IPS-18a (cell line): ENCODE data around the gene GMDS.

Experiments
- H3K27ac ChIP-seq: one replicate; pipeline ENCODE4 v1.5.1; 2013; ENCODE audit warnings: low read length
- H3K27me3 ChIP-seq: one replicate; pipeline ENCODE4 v1.6.1; 2013; ENCODE audit warnings: mild to moderate bottlenecking, low read length; ENCODE audit not compliant: control insufficient read depth, insufficient read depth
- H3K36me3 ChIP-seq: one replicate; pipeline ENCODE4 v1.6.1; 2013; ENCODE audit warnings: low read depth, low read length; ENCODE audit not compliant: control insufficient read depth
- H3K4me1 ChIP-seq: one replicate; pipeline ENCODE4 v1.6.1; 2013; ENCODE audit warnings: low read depth, low read length; ENCODE audit not compliant: control insufficient read depth
- H3K4me3 ChIP-seq: one replicate; pipeline ENCODE4 v1.5.1; 2013; ENCODE audit warnings: low read length
- H3K9ac ChIP-seq: one replicate; pipeline ENCODE4 v1.6.1; 2013; ENCODE audit warnings: mild to moderate bottlenecking, low read length, moderate library complexity
- H3K9me3 ChIP-seq: one replicate; pipeline ENCODE4 v1.6.1; 2013; ENCODE audit warnings: low read depth, low read length; ENCODE audit not compliant: control insufficient read depth

GMDS gene

GRCh38 chr6:2221726-2222274 is 23.6 kb downstream of the GMDS start:
- Histone ChIP-seq H3K9ac (no peak overlapping the region), H3K4me3 (no peak overlapping the region), H3K9me3 (no peaks in the 10 kb centered on the region), H3K27me3 (no peaks in the 10 kb centered on the region), H3K4me1 (no peaks in the 10 kb centered on the region), H3K36me3 (no peaks in the 10 kb centered on the region), H3K27ac (no peak overlapping the region)

- Histone ChIP-seq H3K9me3 (no peaks in the 10 kb centered on the region), H3K27me3 (no peaks in the 10 kb centered on the region), H3K36me3 (no peaks in the 10 kb centered on the region), H3K27ac (no peak overlapping the region), H3K9ac (no peak overlapping the region), H3K4me1 (no peaks in the 10 kb centered on the region), H3K4me3 (no peak overlapping the region)
These were observed 25.3 kb downstream of the GMDS start for GRCh38 chr6:2220154-2220553.

GRCh38 chr6:2218866-2219265 is 26.5 kb downstream of the GMDS start:
- Histone ChIP-seq H3K27ac (no peak overlapping the region), H3K9me3 (no peaks in the 10 kb centered on the region), H3K4me1 (no peaks in the 10 kb centered on the region), H3K4me3 (no peak overlapping the region), H3K9ac (no peak overlapping the region), H3K27me3 (no peaks in the 10 kb centered on the region), H3K36me3 (no peaks in the 10 kb centered on the region)

GRCh38 chr6:2216794-2217383 is 28.5 kb downstream of the GMDS start:
- H3K27me3 ChIP-seq: no peaks in the 10 kb centered on the region
- no peak overlapping the region for H3K9ac ChIP-seq
- H3K36me3 ChIP-seq: no peaks in the 10 kb centered on the region
- H3K4me1 ChIP-seq: peaks cover 4% of the 10 kb centered on the region
- H3K27ac ChIP-seq: no peak overlapping the region
- H3K9me3 ChIP-seq: no peaks in the 10 kb centered on the region
- H3K4me3 ChIP-seq: no peak overlapping the region

- Histone ChIP-seq H3K4me1 (peaks cover 4% of the 10 kb centered on the region), H3K9ac (no peak overlapping the region), H3K9me3 (no peaks in the 10 kb centered on the region), H3K27ac (no peak overlapping the region), H3K27me3 (no peaks in the 10 kb centered on the region), H3K36me3 (no peaks in the 10 kb centered on the region), H3K4me3 (no peak overlapping the region)
These were observed 30.1 kb downstream of the GMDS start for GRCh38 chr6:2215342-2215741.

GRCh38 chr6:2213086-2213485 is 32.3 kb downstream of the GMDS start:
- Histone ChIP-seq H3K36me3 (no peaks in the 10 kb centered on the region), H3K4me3 (no peak overlapping the region), H3K9ac (no peak overlapping the region), H3K4me1 (peaks cover 4% of the 10 kb centered on the region), H3K9me3 (no peaks in the 10 kb centered on the region), H3K27me3 (no peaks in the 10 kb centered on the region), H3K27ac (no peak overlapping the region)

GRCh38 chr6:2209226-2209809 is 36.1 kb downstream of the GMDS start:
- no peak overlapping the region for H3K9ac ChIP-seq
- no peaks in the 10 kb centered on the region for H3K36me3 ChIP-seq
- H3K4me1 ChIP-seq: peaks cover 4% of the 10 kb centered on the region
- H3K27ac ChIP-seq: no peak overlapping the region
- no peaks in the 10 kb centered on the region for H3K9me3 ChIP-seq
- no peaks in the 10 kb centered on the region for H3K27me3 ChIP-seq
- H3K4me3 ChIP-seq: no peak overlapping the region

GRCh38 chr6:2208468-2208867 is 36.9 kb downstream of the GMDS start:
- no peak overlapping the region for H3K27ac ChIP-seq
- H3K9me3 ChIP-seq: no peaks in the 10 kb centered on the region
- no peak overlapping the region for H3K9ac ChIP-seq
- peaks cover 3% of the 10 kb centered on the region for H3K4me1 ChIP-seq
- no peaks in the 10 kb centered on the region for H3K27me3 ChIP-seq
- no peak overlapping the region for H3K4me3 ChIP-seq
- H3K36me3 ChIP-seq: no peaks in the 10 kb centered on the region

GRCh38 chr6:2205396-2205795 is 40.0 kb downstream of the GMDS start:
- Histone ChIP-seq H3K4me3 (no peak overlapping the region), H3K4me1 (no peaks in the 10 kb centered on the region), H3K36me3 (no peaks in the 10 kb centered on the region), H3K9me3 (no peaks in the 10 kb centered on the region), H3K27me3 (no peaks in the 10 kb centered on the region), H3K9ac (no peak overlapping the region), H3K27ac (no peak overlapping the region)

- Histone ChIP-seq H3K4me1 (no peaks in the 10 kb centered on the region), H3K9ac (no peak overlapping the region), H3K36me3 (no peaks in the 10 kb centered on the region), H3K9me3 (no peaks in the 10 kb centered on the region), H3K4me3 (no peak overlapping the region), H3K27ac (no peak overlapping the region), H3K27me3 (no peaks in the 10 kb centered on the region)
These were observed 41.1 kb downstream of the GMDS start for GRCh38 chr6:2204272-2204671.

GRCh38 chr6:2203264-2203663 is 42.1 kb downstream of the GMDS start:
- Histone ChIP-seq H3K27ac (no peak overlapping the region), H3K36me3 (no peaks in the 10 kb centered on the region), H3K27me3 (no peaks in the 10 kb centered on the region), H3K9me3 (no peaks in the 10 kb centered on the region), H3K4me3 (no peak overlapping the region), H3K4me1 (no peaks in the 10 kb centered on the region), H3K9ac (no peak overlapping the region)

- H3K9ac ChIP-seq: no peak overlapping the region
- H3K4me1 ChIP-seq: peaks cover 6% of the 10 kb centered on the region
- no peaks in the 10 kb centered on the region for H3K9me3 ChIP-seq
- no peaks in the 10 kb centered on the region for H3K27me3 ChIP-seq
- no peaks in the 10 kb centered on the region for H3K36me3 ChIP-seq
- no peak overlapping the region for H3K4me3 ChIP-seq
- no peak overlapping the region for H3K27ac ChIP-seq
These were observed 47.4 kb downstream of the GMDS start for GRCh38 chr6:2197984-2198383.
